ENCODE data around the gene LOXL1.
A peak's percentile ranks its signal among the peaks of the same experiment; 100 is the strongest.

Gene LOXL1

GRCh38 chr15:73908030-73908821, 18.0 kb upstream of the LOXL1 start:
- H3K4me1 ChIP-seq (ENCODE audit: low read depth, poor library complexity, severe bottlenecking) = no peaks in the 10 kb centered on the region
- no peak overlapping the region for H2AFZ ChIP-seq (ENCODE audit: low read depth)
- H3K79me2 ChIP-seq (ENCODE audit: insufficient read depth, low read depth) = no peaks in the 10 kb centered on the region
- H4K20me1 ChIP-seq (ENCODE audit: insufficient read depth) = no peaks in the 10 kb centered on the region
- H3K9ac ChIP-seq = no peak overlapping the region
- H3K4me3 ChIP-seq (IDR thresholded peaks at IDR 0.05; ENCODE audit: insufficient read depth, low read depth, low read length) = no peak overlapping the region
- peak; percentile 90 for TF ChIP-seq CTCF (conservative IDR thresholded peaks at IDR 0.05; ENCODE audit: low read depth, low read length)
- no peak overlapping the region for H3K27ac ChIP-seq
- H3K4me2 ChIP-seq = no peak overlapping the region
- H3K36me3 ChIP-seq (ENCODE audit: insufficient read depth) = no peaks in the 10 kb centered on the region
- H3K27me3 ChIP-seq (ENCODE audit: insufficient read depth, low read depth) = peaks cover 2% of the 10 kb centered on the region; the same call in 1 of the 2 replicates

GRCh38 chr15:73908822-73909122, 17.5 kb upstream of the LOXL1 start:
- no peak overlapping the region for H3K4me2 ChIP-seq

GRCh38 chr15:73909651-73910050, 16.6 kb upstream of the LOXL1 start:
- Histone ChIP-seq H3K27me3 (ENCODE audit: insufficient read depth, low read depth) (no peaks in the 10 kb centered on the region), H3K27ac (no peak overlapping the region), H3K4me3 (IDR thresholded peaks at IDR 0.05; ENCODE audit: insufficient read depth, low read depth, low read length) (no peak overlapping the region), H3K36me3 (ENCODE audit: insufficient read depth) (no peaks in the 10 kb centered on the region), H3K4me2 (no peak overlapping the region), H3K4me1 (ENCODE audit: low read depth, poor library complexity, severe bottlenecking) (no peaks in the 10 kb centered on the region), H3K79me2 (ENCODE audit: insufficient read depth, low read depth) (no peaks in the 10 kb centered on the region), H2AFZ (ENCODE audit: low read depth) (no peak overlapping the region), H4K20me1 (ENCODE audit: insufficient read depth) (no peaks in the 10 kb centered on the region), H3K9ac (no peak overlapping the region)
- no peak for TF ChIP-seq CTCF (conservative IDR thresholded peaks at IDR 0.05; ENCODE audit: low read depth, low read length)

More at GRCh38 chr15:73908822-73909122, 17.5 kb upstream of the LOXL1 start:
- H3K79me2 ChIP-seq (ENCODE audit: insufficient read depth, low read depth) = no peaks in the 10 kb centered on the region
- no peak overlapping the region for H3K4me3 ChIP-seq (IDR thresholded peaks at IDR 0.05; ENCODE audit: insufficient read depth, low read depth, low read length)
- no peaks in the 10 kb centered on the region for H3K27me3 ChIP-seq (ENCODE audit: insufficient read depth, low read depth)
- no peak overlapping the region for H3K27ac ChIP-seq
- H2AFZ ChIP-seq (ENCODE audit: low read depth) = no peak overlapping the region
- H4K20me1 ChIP-seq (ENCODE audit: insufficient read depth) = no peaks in the 10 kb centered on the region
- H3K9ac ChIP-seq = no peak overlapping the region
- no peak for TF ChIP-seq CTCF (conservative IDR thresholded peaks at IDR 0.05; ENCODE audit: low read depth, low read length)
- no peaks in the 10 kb centered on the region for H3K36me3 ChIP-seq (ENCODE audit: insufficient read depth)
- no peaks in the 10 kb centered on the region for H3K4me1 ChIP-seq (ENCODE audit: low read depth, poor library complexity, severe bottlenecking)

GRCh38 chr15:73910522-73911303, 15.5 kb upstream of the LOXL1 start:
- H3K36me3 ChIP-seq (ENCODE audit: insufficient read depth) = no peaks in the 10 kb centered on the region
- H3K4me2 ChIP-seq = no peak overlapping the region
- H3K27ac ChIP-seq = no peak overlapping the region
- H3K9ac ChIP-seq = no peak overlapping the region
- H3K4me1 ChIP-seq (ENCODE audit: low read depth, poor library complexity, severe bottlenecking) = no peaks in the 10 kb centered on the region
- H4K20me1 ChIP-seq (ENCODE audit: insufficient read depth) = no peaks in the 10 kb centered on the region
- H3K27me3 ChIP-seq (ENCODE audit: insufficient read depth, low read depth) = no peaks in the 10 kb centered on the region
- no peak overlapping the region for H3K4me3 ChIP-seq (IDR thresholded peaks at IDR 0.05; ENCODE audit: insufficient read depth, low read depth, low read length)
- no peak for TF ChIP-seq CTCF (conservative IDR thresholded peaks at IDR 0.05; ENCODE audit: low read depth, low read length)
- no peak overlapping the region for H2AFZ ChIP-seq (ENCODE audit: low read depth)
- no peaks in the 10 kb centered on the region for H3K79me2 ChIP-seq (ENCODE audit: insufficient read depth, low read depth)

Measured in KMS-11 (cell line).